Effector memory CD4-positive, alpha-beta T cell (primary cell): Measurements from ENCODE around the gene MXD1.

Experiments
- DNase-seq, 3 donors: peaks; one replicate each; pipeline ENCODE4 v3.0.0-alpha.2; 2020
- H3K27ac ChIP-seq: 2 replicates; pipeline ENCODE4 v1.7.0; 2013; ENCODE audit warnings: mild to moderate bottlenecking, low read length, moderate library complexity; ENCODE audit not compliant: insufficient read depth, poor library complexity, severe bottlenecking
- H3K27me3 ChIP-seq: replicated peaks from 2 replicates; pipeline ENCODE4 v1.7.0; 2013; ENCODE audit warnings: mild to moderate bottlenecking, low read length; ENCODE audit not compliant: insufficient read depth, control insufficient read depth, poor library complexity, severe bottlenecking
- H3K36me3 ChIP-seq: 2 replicates; pipeline ENCODE4 v1.7.0; 2013; ENCODE audit warnings: mild to moderate bottlenecking, low read length, moderate library complexity; ENCODE audit not compliant: control insufficient read depth, insufficient read depth
- H3K4me1 ChIP-seq: 2 replicates; pipeline ENCODE4 v1.7.0; 2013; ENCODE audit warnings: low read length, mild to moderate bottlenecking; ENCODE audit not compliant: control insufficient read depth, insufficient read depth, poor library complexity, severe bottlenecking
- H3K4me3 ChIP-seq: 2 replicates; pipeline ENCODE4 v1.7.0; 2013; ENCODE audit warnings: low read length, low read depth, mild to moderate bottlenecking; ENCODE audit not compliant: insufficient read depth, poor library complexity, severe bottlenecking
- H3K9me3 ChIP-seq: 2 replicates; pipeline ENCODE4 v1.7.0; 2013; ENCODE audit warnings: mild to moderate bottlenecking, low read length, moderate library complexity; ENCODE audit not compliant: control insufficient read depth

Gene MXD1

GRCh38 chr2:69975136-69975852 lies 60.4 kb downstream of the MXD1 start:
- H3K27ac ChIP-seq = no peak overlapping the region

GRCh38 chr2:69975853-69976462 lies 61.0 kb downstream of the MXD1 start:
- DNase-seq = no peak
- Histone ChIP-seq H3K27ac (no peak overlapping the region), H3K27me3 (no peaks in the 10 kb centered on the region), H3K9me3 (no peaks in the 10 kb centered on the region), H3K36me3 (no peaks in the 10 kb centered on the region), H3K4me1 (no peaks in the 10 kb centered on the region), H3K4me3 (no peak overlapping the region)

More at GRCh38 chr2:69975136-69975852, 60.4 kb downstream of the MXD1 start:
- no peaks in the 10 kb centered on the region for H3K4me1 ChIP-seq
- H3K9me3 ChIP-seq = no peaks in the 10 kb centered on the region
- no peak for DNase-seq
- H3K36me3 ChIP-seq = no peaks in the 10 kb centered on the region
- H3K4me3 ChIP-seq = no peak overlapping the region
- no peaks in the 10 kb centered on the region for H3K27me3 ChIP-seq

- DNase-seq = no peak
- H3K4me1 ChIP-seq = no peaks in the 10 kb centered on the region
- H3K36me3 ChIP-seq = no peaks in the 10 kb centered on the region
- no peaks in the 10 kb centered on the region for H3K9me3 ChIP-seq
- H3K27ac ChIP-seq = no peak overlapping the region
- no peak overlapping the region for H3K4me3 ChIP-seq
- H3K27me3 ChIP-seq = no peaks in the 10 kb centered on the region
Measured at GRCh38 chr2:69977186-69977585, 62.3 kb downstream of the MXD1 start.

- Histone ChIP-seq H3K9me3 (no peaks in the 10 kb centered on the region), H3K4me1 (no peaks in the 10 kb centered on the region), H3K27me3 (no peaks in the 10 kb centered on the region), H3K36me3 (no peaks in the 10 kb centered on the region), H3K27ac (no peak overlapping the region), H3K4me3 (no peak overlapping the region)
- DNase-seq = no peak
Measured at GRCh38 chr2:69977906-69978482, 63.1 kb downstream of the MXD1 start.

- no peaks in the 10 kb centered on the region for H3K36me3 ChIP-seq
- H3K9me3 ChIP-seq = no peaks in the 10 kb centered on the region
- no peak for DNase-seq
- H3K4me3 ChIP-seq = no peak overlapping the region
- no peaks in the 10 kb centered on the region for H3K4me1 ChIP-seq
- no peak overlapping the region for H3K27ac ChIP-seq
- H3K27me3 ChIP-seq = no peaks in the 10 kb centered on the region
Measured at GRCh38 chr2:69979902-69980807, 65.2 kb downstream of the MXD1 start.

GRCh38 chr2:69983392-69983966 lies 68.6 kb downstream of the MXD1 start:
- Histone ChIP-seq H3K27ac (no peak overlapping the region), H3K27me3 (no peaks in the 10 kb centered on the region), H3K4me3 (no peak overlapping the region), H3K4me1 (no peaks in the 10 kb centered on the region), H3K36me3 (no peaks in the 10 kb centered on the region), H3K9me3 (no peaks in the 10 kb centered on the region)
- DNase-seq = no peak

GRCh38 chr2:69985216-69985615 lies 70.3 kb downstream of the MXD1 start:
- Histone ChIP-seq H3K4me3 (no peak overlapping the region), H3K4me1 (no peaks in the 10 kb centered on the region), H3K9me3 (no peaks in the 10 kb centered on the region), H3K36me3 (no peaks in the 10 kb centered on the region), H3K27ac (no peak overlapping the region), H3K27me3 (no peaks in the 10 kb centered on the region)
- no peak for DNase-seq

GRCh38 chr2:69985688-69986087 lies 70.8 kb downstream of the MXD1 start:
- Histone ChIP-seq H3K27me3 (no peaks in the 10 kb centered on the region), H3K36me3 (no peaks in the 10 kb centered on the region), H3K27ac (no peak overlapping the region), H3K4me3 (no peak overlapping the region), H3K9me3 (no peaks in the 10 kb centered on the region), H3K4me1 (no peaks in the 10 kb centered on the region)
- no peak for DNase-seq

GRCh38 chr2:69986691-69987090 lies 71.8 kb downstream of the MXD1 start:
- Histone ChIP-seq H3K27me3 (no peaks in the 10 kb centered on the region), H3K4me1 (no peaks in the 10 kb centered on the region), H3K36me3 (no peaks in the 10 kb centered on the region), H3K9me3 (no peaks in the 10 kb centered on the region), H3K27ac (no peak overlapping the region), H3K4me3 (no peak overlapping the region)
- no peak for DNase-seq
